ENCODE data around the gene RBM20. TPM values are rescaled to one million over a fixed set of nuclear protein-coding genes. Genes with fewer than 3 reads are reported as not detected.

The RBM20 gene
- total and polyA plus RNA-seq, 2 of the 4 experiments (the other 2 are of a cell fraction): under 0.01 to 0.15 TPM

- Histone ChIP-seq H4K20me1 (ENCODE audit: insufficient read depth, low read length) (no peaks in the 10 kb centered on the region), H2BK120ac (ENCODE audit: low read depth, low read length) (no peak overlapping the region), H4K5ac (ENCODE audit: low read depth, low read length) (no peak overlapping the region), H4K8ac (ENCODE audit: low read depth in 2 of 2, low read length in 2 of 2) (no peak overlapping the region), H2BK15ac (ENCODE audit: low read depth, low read length) (no peak overlapping the region), H3K4me3 (ENCODE audit: insufficient read depth, low read depth, low read length) (no peak overlapping the region), H3K4ac (ENCODE audit: low read depth, low read length) (no peak overlapping the region), H3K27me3 (ENCODE audit: control insufficient read depth, insufficient read depth, low read length) (peaks cover 5% of the 10 kb centered on the region), H3K4me2 (ENCODE audit: low read depth, low read length) (no peak overlapping the region), H3K18ac (ENCODE audit: low read depth, low read length) (no peak overlapping the region), H3K9me3 (ENCODE audit: control insufficient read depth, insufficient read depth, low read length) (peaks cover 5% of the 10 kb centered on the region; the same call in 1 of the 2 replicates), H3K4me1 (ENCODE audit: control insufficient read depth, insufficient read depth, low read length) (0 out of 2 replicates have a peak, but pooled peaks cover 2% of the 10 kb centered on the region), H2AK9ac (replicated peaks; ENCODE audit: low read depth, low read length, poor library complexity) (no peak overlapping the region), H2BK20ac (ENCODE audit: low read depth, low read length) (no peak overlapping the region), H3K36me3 (ENCODE audit: control insufficient read depth, insufficient read depth, low read length) (no peaks in the 10 kb centered on the region), H3K27ac (ENCODE audit: insufficient read depth, low read length) (no peak overlapping the region), H3K23ac (ENCODE audit: low read depth, low read length) (no peak overlapping the region; the same call in 1 of the 2 replicates), H2BK5ac (ENCODE audit: low read depth, low read length, poor library complexity, severe bottlenecking) (no peak overlapping the region), H3K79me1 (ENCODE audit: low read depth in 1 of 2, low read length in 2 of 2) (no peaks in the 10 kb centered on the region), H4K91ac (ENCODE audit: insufficient read depth, low read depth, low read length) (no peak overlapping the region), H3K9ac (ENCODE audit: low read depth, low read length) (no peak overlapping the region), H3K56ac (ENCODE audit: extremely low read depth, insufficient read depth, low read length) (no peak overlapping the region), H2AK5ac (ENCODE audit: low read depth, low read length) (no peak overlapping the region), H3K14ac (replicated peaks; ENCODE audit: low read depth, low read length) (no peak overlapping the region), H3K9me1 (ENCODE audit: insufficient read depth, low read length) (no peaks in the 10 kb centered on the region), H2AFZ (replicated peaks; ENCODE audit: low read length, poor library complexity) (no peak overlapping the region)
- intact Hi-C loops (cut with micrococcal nuclease): no loop called here
- no CpG with 5 or more reads among the region's 1 CpG for WGBS, 2 experiments (ENCODE audit: extremely low coverage in 2 of 2, insufficient read length in 1 of 2)
- DNase-seq (no peak), ATAC-seq (ENCODE audit: low read depth) (no peak)
- BruUV-seq (replicated peaks): no TSS peak
- TF ChIP-seq USF2 (IDR thresholded peaks at IDR 0.05; ENCODE audit: low read depth, low read length) (no peak), RFX5 (IDR thresholded peaks at IDR 0.05; ENCODE audit: low read depth, low read length) (no peak), MAFK (IDR thresholded peaks at IDR 0.05; ENCODE audit: low read depth, low read length) (no peak), RCOR1 (IDR thresholded peaks at IDR 0.05; ENCODE audit: insufficient replicate concordance, low read length) (no peak), SMC3 (IDR thresholded peaks at IDR 0.05; ENCODE audit: low read depth, low read length) (no peak), BHLHE40 (IDR thresholded peaks at IDR 0.05; ENCODE audit: low read depth, low read length) (no peak), RAD21 (IDR thresholded peaks at IDR 0.05; ENCODE audit: low read length) (no peak), ELK1 (IDR thresholded peaks at IDR 0.05; ENCODE audit: borderline replicate concordance, low read depth, low read length) (no peak), POLR2A (IDR thresholded peaks at IDR 0.05; ENCODE audit: low read depth, low read length) (no peak), CEBPB (IDR thresholded peaks at IDR 0.05; ENCODE audit: low read depth, low read length) (no peak), MAZ (IDR thresholded peaks at IDR 0.05; ENCODE audit: borderline replicate concordance, low read depth, low read length) (no peak), MXI1 (IDR thresholded peaks at IDR 0.05; ENCODE audit: borderline replicate concordance, low read depth, low read length) (no peak)
- ChIA-PET POLR2A (ENCODE audit: unreplicated experiment) (no interaction called here), CTCF (no interaction called here)
- in situ Hi-C loops (cut with MboI; ENCODE audit: low sequenced_read_pairs): no loop called here
- dilution Hi-C loops (cut with HindIII; ENCODE audit: low sequenced_read_pairs, unreplicated experiment): no loop called here
These were observed 113.5 kb downstream of the RBM20 start for GRCh38 chr10:110757586-110757985.
